Raji (cell line): ENCODE measurements around the gene C9orf50.

Experiments
- POLR2A ChIP-seq: IDR thresholded peaks from 2 replicates; pipeline ENCODE4 v1.6.1; 2011; ENCODE audit warnings: low read depth, low read length, control low read depth; ENCODE audit not compliant: insufficient read depth

Gene C9orf50

GRCh38 chr9:129610473-129611306 is 10.2 kb downstream of the C9orf50 start:
- no peak for TF ChIP-seq POLR2A

GRCh38 chr9:129610213-129610472 is 10.8 kb downstream of the C9orf50 start:
- TF ChIP-seq POLR2A: no peak

GRCh38 chr9:129609486-129610212 is 11.3 kb downstream of the C9orf50 start:
- no peak for TF ChIP-seq POLR2A

DNA sequence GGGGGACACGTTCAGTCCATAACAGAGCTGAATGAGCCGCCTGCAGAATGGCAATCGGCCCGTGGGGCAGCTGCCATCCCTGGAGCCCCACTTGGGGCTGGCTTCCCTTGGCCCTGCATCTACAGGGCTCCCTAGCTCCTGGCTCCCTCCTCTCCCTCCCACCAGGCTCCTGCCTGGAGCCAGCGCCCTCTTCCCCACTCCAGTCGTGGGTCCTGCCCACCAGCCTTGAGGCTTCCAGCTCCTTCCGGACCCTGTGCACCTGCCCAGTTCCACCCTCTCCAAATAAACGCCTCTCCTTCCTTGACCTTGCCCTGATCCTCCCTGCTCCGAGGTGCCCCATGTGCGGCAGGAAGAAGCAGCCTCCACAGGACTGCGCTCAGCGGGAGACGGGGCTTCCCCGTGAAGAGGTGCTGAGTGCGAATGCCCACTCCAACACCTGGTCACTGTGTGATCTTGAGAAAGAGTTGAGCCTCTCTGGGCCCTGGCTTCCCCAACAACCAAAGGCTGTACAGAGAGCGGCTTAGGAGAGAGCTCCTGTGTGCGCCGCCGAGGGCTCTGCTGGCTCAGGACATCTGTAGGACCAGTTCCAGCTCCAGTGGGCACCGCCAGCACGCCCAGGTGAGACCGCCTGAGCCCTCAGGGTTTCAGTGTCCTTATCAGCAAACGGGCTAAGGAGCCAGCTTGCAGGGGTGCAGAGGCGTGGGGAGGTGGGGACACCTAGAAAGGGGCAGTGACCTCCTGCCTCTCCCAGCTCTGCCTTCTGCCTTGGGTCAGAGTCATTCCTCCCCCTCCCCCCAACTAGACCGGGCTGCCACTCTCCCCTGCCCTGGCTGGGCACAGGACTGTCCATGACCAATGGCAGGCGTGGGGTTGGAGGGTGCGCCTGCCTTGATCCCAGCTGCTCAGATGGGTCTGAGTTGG is 12.1 kb downstream of the C9orf50 start:
- TF ChIP-seq POLR2A: no peak

GRCh38 chr9:129607027-129607387 is 13.9 kb downstream of the C9orf50 start:
- TF ChIP-seq POLR2A: no peak

DNA sequence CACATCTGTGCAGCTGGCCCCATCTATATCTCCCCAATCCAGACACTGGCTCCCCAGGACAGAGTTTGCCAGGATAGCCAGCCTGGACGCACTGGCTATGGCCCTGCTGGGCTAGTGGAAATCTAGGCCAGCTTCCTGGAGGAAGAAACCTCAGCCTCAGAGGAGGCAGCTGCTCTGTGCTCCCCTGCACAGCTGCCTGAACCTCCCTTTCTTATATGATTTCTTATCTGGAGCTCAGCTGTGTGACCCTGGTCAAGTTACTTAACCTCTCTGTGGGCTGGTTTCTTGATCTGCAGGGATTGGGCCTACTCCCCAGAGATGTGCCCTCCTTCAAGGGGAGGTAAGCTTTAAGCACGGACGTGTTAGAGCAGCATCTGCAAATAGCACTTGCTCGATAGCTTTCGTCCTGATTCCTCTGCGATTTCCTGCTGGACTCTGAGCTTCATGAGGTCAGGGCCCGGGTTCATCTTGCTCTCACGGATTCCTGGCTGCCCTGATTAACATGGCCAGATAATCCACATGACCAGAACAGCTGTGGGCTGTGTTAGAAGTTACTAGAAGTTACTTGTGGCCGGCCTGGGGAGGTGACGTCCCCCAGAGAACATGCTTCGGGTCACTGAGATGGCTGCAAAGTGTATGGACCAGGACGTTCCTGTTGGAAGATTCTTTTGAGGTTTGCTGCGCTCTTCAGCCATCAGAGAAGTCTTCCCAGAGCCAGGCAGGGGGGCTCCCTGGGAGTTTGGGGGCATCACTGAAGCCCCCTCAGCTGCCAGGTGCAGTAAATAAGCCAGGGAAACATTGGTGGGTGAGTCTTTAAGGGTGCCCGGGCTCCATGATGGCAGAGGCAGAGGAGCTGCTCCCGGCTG is 14.5 kb downstream of the C9orf50 start:
- no peak for TF ChIP-seq POLR2A

DNA sequence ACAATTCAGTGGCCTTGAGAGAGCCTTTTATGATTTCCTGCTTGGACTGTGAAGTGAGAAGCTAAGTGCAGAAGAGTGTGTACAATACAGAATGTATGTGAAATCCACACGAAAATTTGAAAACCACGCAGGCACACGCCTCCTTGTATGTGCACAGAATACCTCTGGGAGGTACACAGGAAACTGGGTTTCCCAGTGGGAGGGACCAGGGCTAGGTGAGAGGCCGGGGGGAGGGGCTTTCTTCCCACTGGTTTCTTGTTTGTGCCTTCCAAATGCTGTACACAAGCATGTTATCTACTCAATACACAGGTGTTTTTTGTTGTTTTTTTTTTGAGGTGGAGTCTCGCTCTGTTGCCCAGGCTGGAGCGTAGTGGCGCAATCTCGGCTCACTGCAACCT is 16.1 kb downstream of the C9orf50 start:
- TF ChIP-seq POLR2A: no peak

DNA sequence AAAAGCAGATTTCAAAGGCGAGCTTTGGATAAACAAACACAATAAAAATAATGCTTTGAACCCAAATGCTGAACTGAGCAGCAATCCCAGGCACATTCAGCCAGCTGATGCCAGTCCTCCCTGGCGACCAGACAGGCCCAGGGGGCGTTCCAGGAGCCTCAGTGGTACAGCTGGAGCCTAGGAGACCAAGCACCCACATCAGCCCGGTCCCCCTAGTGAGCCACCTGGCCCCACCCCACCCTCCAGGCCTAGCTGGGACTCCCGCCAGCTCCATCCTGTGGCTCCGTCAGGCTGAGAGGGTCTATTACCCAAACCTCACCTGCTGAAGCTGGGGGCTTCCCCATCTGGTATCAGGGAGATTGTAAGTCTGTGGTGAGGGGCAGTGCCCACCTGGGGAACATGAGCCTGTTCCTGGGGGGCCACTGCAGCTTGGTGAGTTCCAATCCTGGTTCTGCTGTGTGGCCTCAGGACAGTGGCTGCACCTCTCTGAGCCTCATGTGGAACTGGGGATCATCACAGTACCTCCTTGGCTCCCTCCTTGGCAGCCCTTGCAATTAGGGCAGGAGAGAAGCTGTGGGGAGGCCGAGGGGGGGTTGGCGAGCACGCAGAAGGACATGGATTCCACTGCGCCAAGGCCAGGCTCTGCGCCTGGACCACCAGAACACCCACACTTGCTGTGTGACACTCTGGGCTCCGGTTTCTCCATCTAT is 16.7 kb downstream of the C9orf50 start:
- TF ChIP-seq POLR2A: no peak

- no peak for TF ChIP-seq POLR2A
These were observed 18.1 kb downstream of the C9orf50 start for GRCh38 chr9:129602598-129603415.

DNA sequence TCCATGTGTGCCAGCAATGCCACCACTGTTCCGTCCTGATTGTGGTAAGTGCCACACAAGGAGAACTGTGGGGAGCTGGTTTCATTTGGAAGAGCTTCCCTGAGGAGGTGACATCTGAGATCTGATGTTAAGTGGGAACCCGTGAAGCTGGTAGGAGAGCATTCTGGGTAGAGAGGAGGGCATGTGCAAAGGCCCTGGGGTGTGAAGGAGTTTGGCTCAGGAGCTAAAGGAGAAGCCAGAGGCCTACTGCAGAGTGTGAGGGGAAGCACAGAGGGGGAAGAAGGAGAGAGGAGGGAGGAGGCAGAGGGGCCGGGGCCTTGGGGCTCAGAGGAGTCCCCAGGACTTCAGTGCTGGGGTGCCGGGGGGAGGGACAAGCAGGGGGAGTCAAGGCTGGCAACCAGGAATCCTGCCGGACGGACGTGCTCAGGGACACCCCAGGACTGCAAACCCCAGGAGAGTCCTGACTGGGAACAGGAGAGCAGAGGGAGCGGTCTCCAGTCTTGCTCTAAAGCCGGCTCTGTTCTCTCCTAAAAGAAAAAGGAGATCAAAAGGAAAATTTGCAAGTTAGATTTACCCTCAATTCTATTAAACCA is 19.7 kb downstream of the C9orf50 start:
- TF ChIP-seq POLR2A: no peak

DNA sequence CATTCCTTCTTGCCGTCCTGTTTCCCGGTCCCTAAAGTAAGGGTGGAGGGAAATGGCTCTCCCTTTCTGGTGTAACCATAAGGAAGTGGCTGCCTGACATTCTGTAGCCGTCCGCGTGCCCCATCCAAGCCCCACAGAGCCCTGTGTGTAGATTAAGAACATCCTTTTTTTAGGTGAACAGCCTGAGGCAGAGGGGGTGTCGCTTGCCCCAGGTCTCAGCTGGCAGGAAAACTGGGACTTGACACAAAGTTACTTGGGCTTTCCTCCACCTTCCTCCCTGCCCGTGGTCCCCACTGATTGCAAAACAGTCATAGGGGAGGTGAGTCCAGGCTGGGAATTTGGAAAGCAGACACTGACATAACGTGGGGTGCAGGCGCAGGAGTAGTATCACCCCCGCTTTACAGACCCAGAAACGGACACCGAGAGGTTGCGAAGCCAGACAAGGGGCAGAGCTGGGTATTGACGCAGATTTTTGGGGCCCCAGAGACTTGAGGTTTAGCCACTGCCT is 22.8 kb downstream of the C9orf50 start:
- TF ChIP-seq POLR2A: no peak

GRCh38 chr9:129597355-129598088 is 23.4 kb downstream of the C9orf50 start:
- TF ChIP-seq POLR2A: no peak

- no peak for TF ChIP-seq POLR2A
These were observed 24.2 kb downstream of the C9orf50 start for GRCh38 chr9:129596541-129597331.
